C4-2B (cell line): ENCODE data around the gene SYP.

Source experiments
- CTCF ChIP-seq: fragments of 450-650 bp; conservative IDR thresholded peaks from 2 replicates; pipeline ENCODE4 v1.5.1; 2017; ENCODE audit warnings: mild to moderate bottlenecking
- ZFX ChIP-seq: fragments of 450-650 bp; IDR thresholded peaks from 2 replicates; pipeline ENCODE4 v1.6.1; 2017

DNA sequence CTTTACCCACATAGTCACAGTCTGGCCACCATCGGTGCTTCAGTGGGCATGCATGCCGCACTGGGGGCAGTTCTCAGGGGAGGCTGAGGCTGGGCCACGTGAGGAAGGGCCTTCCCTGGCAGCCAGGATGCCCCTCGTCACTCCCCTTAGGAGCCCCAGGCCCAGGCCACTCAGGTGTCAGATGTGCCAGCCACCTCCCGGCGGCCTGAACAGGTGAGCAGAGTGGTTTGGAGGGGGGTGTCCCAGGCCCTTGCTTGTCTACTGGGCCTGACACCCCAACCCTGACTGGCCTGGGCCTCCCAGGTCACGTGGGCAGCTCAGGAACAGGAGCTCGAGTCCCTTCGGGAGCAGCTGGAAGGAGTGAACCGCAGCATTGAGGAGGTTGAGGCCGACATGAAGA lies 47.4 kb upstream of the SYP start:
- TF ChIP-seq CTCF: no peak
- no peak for TF ChIP-seq ZFX
